GM06990 (cell line): ENCODE data around the gene ACTN1.
"Not testable (repeated sequence)": the region's sequence is repeated elsewhere in the genome, so short reads cannot be mapped to it uniquely, and the experiment has no call there.

Experiments
- DNase-seq: peaks from one replicate; pipeline ENCODE4 v3.0.0-alpha.2; 2011; ENCODE audit not compliant: insufficient read length; ENCODE audit errors: extremely low read depth
- H3K27me3 ChIP-seq: replicated peaks from 2 replicates; pipeline ENCODE4 v1.6.0; 2011; ENCODE audit warnings: low read length; ENCODE audit not compliant: control insufficient read depth, insufficient read depth
- H3K36me3 ChIP-seq: 2 replicates; pipeline ENCODE4 v1.5.1; 2011; ENCODE audit warnings: low read length; ENCODE audit not compliant: control insufficient read depth, insufficient read depth
- H3K4me3 ChIP-seq: replicated peaks from 2 replicates; pipeline ENCODE4 v1.5.1; 2011; ENCODE audit warnings: low read depth, mild to moderate bottlenecking, control low read depth, low read length
- TF ChIP-seq, protein P1 (sequence below): IDR thresholded peaks from 2 replicates; pipeline ENCODE4 v1.5.1; 2011; ENCODE audit warnings: low read length, control low read depth, mild to moderate bottlenecking, inconsistent platforms; ENCODE audit not compliant: insufficient read depth, poor library complexity, severe bottlenecking

ACTN1 gene

DNA sequence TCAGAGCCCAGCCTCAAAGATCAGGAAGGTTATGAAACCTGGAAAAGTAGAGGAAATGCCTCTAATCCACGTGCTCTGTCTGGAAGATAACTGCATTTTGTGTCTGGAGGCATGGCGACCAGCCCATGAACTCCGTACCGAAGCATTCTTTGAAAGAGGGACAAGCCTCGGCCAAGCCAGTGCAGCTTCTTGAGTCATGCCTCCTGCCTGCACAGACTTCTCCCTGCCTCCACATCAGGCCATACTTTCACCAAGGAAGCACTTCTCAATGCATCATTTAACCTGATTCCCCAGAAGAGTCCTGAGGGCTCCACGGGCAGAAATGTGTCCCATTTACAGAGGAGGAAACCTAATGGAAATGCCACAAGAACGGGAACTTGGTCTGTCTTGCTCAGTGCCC is 3.4 kb downstream of the ACTN1 start:
- Histone ChIP-seq H3K36me3 (no peaks in the 10 kb centered on the region; the same call in 1 of the 2 replicates), H3K27me3 (no peaks in the 10 kb centered on the region; the same call in 1 of the 2 replicates), H3K4me3 (no peak overlapping the region)
- TF ChIP-seq, protein P1, sequence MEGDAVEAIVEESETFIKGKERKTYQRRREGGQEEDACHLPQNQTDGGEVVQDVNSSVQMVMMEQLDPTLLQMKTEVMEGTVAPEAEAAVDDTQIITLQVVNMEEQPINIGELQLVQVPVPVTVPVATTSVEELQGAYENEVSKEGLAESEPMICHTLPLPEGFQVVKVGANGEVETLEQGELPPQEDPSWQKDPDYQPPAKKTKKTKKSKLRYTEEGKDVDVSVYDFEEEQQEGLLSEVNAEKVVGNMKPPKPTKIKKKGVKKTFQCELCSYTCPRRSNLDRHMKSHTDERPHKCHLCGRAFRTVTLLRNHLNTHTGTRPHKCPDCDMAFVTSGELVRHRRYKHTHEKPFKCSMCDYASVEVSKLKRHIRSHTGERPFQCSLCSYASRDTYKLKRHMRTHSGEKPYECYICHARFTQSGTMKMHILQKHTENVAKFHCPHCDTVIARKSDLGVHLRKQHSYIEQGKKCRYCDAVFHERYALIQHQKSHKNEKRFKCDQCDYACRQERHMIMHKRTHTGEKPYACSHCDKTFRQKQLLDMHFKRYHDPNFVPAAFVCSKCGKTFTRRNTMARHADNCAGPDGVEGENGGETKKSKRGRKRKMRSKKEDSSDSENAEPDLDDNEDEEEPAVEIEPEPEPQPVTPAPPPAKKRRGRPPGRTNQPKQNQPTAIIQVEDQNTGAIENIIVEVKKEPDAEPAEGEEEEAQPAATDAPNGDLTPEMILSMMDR = no peak
- DNase-seq = no peak

DNA sequence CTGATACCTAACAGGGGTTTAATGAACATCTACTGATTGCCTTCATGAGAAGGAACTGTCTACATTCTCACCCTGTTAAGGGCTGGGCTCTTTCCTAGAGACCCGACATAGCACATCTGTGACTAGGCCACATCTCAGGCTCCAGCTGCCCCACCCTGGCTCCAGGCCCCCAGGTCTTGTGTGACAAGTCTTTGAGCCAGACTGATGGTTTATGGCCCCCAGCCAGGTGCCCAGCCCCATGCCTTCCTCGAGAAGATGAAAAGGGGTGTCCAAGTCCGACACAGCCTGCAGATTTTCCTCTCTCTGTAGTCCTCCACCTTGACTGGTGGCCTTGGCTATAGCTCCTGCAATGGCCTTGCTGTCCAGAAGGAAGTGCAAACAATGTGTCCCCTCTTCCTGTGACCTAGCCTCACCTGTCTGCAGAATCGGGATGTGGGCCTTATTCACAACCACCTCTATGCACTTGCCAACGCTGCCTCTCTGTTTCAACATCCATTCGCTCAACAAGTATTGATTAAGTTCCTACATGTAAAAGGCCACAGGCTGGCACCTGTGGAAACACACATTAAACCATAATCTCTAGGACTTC is 4.2 kb downstream of the ACTN1 start:
- TF ChIP-seq, protein P1 = no peak
- no peak for DNase-seq
- no peaks in the 10 kb centered on the region; the same call in 1 of the 2 replicates for H3K27me3 ChIP-seq
- no peak overlapping the region for H3K4me3 ChIP-seq
- no peaks in the 10 kb centered on the region; the same call in 1 of the 2 replicates for H3K36me3 ChIP-seq

DNA sequence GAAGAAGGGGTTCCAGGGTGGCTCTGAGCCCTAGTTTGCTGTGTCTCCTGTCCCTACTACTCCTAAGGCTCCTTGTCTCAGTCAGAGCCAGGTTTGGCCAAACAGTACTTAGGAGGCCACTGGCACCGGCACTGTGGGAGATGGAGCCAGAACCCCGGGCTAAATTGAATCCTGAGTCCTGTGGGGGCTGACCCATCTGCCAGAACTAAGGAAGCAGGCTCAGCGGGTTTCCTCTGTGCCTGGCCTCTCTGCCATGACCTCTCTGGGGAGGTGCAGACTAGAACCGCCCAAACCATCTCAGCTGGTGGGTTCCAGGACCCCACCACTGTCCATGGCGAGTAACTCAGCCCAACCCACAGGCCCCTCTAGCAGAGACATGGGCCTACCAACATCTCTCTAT is 5.5 kb downstream of the ACTN1 start:
- H3K27me3 ChIP-seq = no peaks in the 10 kb centered on the region
- TF ChIP-seq, protein P1 = no peak
- no peak overlapping the region for H3K4me3 ChIP-seq
- H3K36me3 ChIP-seq = no peaks in the 10 kb centered on the region; the same call in 1 of the 2 replicates
- no peak for DNase-seq

DNA sequence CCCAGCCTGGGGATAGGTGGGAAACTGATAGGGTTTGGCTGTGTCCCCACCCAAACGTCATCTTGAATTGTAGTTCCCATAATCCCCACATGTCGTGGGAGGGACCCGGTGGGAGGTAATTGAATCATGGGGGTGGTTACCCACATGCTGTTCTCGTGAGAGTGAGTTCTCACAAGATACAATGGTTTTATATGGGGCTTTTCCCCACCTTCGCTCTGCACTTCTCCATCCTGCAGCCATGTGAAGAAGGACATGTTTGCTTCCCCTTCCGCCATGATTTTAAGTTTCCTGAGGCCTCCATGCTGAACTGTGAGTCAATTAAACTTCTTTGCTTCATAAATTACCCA is 5.9 kb downstream of the ACTN1 start:
- not testable (repeated sequence) for DNase-seq, H3K4me3 ChIP-seq, H3K36me3 ChIP-seq, H3K27me3 ChIP-seq

DNA sequence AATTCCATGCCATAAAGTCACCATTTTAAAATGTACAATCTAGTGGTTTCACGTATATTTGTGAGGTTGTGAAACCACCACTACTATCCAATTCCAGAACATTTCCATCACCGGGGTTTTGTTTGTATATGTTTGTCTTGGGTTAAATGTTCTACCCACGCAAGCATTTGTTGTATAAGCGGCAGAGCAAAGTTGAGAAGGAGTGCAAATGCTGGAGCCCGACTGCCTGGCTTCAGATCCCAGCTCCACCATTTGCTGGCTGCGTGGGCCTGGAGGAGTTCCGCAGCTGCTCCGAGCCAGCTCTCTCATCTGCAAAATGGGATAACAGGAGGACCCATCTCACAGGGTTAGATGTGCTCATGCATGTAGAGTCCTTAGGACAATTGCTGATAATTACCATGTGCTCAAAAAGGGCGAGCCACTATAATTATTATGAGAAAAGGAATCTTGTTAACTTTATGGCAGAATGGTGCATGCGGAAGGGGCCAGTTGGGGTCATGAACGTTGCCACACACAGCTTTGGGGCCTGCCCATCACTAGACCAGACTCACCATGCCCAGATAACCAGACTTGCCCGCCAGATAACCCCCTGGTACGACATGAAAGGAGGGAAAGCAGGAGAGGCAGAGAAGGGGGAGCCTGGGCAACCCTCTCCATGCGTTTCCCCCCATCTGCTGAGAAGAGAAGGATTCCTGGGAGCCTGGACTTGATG is 6.4 kb downstream of the ACTN1 start:
- Histone ChIP-seq H3K36me3 (no peaks in the 10 kb centered on the region; the same call in 1 of the 2 replicates), H3K4me3 (no peak overlapping the region)

DNA sequence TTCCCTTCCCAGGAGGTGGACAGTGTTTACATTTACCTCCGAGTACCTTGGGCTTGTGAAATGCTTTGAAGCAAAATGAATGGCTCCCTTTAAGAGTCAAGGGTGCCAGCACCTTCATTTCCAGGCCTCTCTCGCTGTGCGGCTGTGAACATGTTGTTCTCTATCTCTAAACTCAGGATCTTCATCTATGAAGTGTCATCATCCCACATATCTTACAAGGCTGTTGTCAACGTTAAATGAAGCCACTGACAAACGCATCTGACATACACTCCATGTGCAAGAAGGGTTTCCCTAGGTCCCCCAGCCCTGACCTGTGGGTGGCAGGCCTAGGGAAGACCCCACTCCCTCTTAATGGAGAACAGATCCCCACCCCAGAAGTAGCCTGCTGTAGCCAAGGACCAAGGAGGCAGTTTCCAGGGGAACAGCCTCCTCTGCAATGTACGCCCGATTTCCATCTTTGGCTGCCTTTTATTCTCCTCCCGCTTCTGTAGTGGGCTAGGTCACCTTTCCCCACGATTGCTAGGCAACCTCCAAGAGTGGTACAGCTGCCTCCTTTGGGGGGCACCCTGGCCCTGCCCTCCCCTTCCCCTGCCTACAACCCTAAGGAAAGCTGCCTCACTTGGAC is 7.6 kb downstream of the ACTN1 start:
- TF ChIP-seq, protein P1 = no peak
- no peak for DNase-seq

More for the DNA sequence above, 6.4 kb downstream of the ACTN1 start:
- DNase-seq = no peak
- TF ChIP-seq, protein P1 = no peak
- no peaks in the 10 kb centered on the region for H3K27me3 ChIP-seq

More for the DNA sequence above, 7.6 kb downstream of the ACTN1 start:
- Histone ChIP-seq H3K36me3 (no peaks in the 10 kb centered on the region; the same call in 1 of the 2 replicates), H3K27me3 (no peaks in the 10 kb centered on the region), H3K4me3 (no peak overlapping the region)
